ENCODE results near the gene PRRC2A. TPM values are rescaled to one million over a fixed set of nuclear protein-coding genes. Genes with fewer than 3 reads are reported as not detected.

Gene PRRC2A
- total RNA-seq = 100 to 1,000 TPM; 203 to 238 (median 226) TPM
- 1 to 10 TPM; 3.9 to 8.2 TPM for polyA plus RNA-seq
- 313 reads per million, percentile 96 among the genes with 10 or more reads in this experiment for total RNA-seq

GRCh38 chr6:31620586-31621319 is at the start of gene PRRC2A:
PRRC2A (plus strand) TSS chr6:31620715; CDS start chr6:31622790, 2,075 bp downstream.
- Mint-ChIP-seq H3K4me1 (peaks cover 21 to 53% (median 46%) of the 10 kb centered on the region in 7 donors), H3K9me3 (peaks cover 0 to 2% (median 0%) of the 10 kb centered on the region in 11 donors), H3K36me3 (peaks cover 0 to 37% (median 4%) of the 10 kb centered on the region in 5 donors), H3K27ac (peak within 1 kb of the TSS; percentile 95 to 99 (median 96)), H3K4me3 (peak within 1 kb of the TSS; percentile 87 to 97 (median 93)), H3K27me3 (no peaks in the 10 kb centered on the region)
- H3K36me3 ChIP-seq (ENCODE audit: control insufficient read depth in 2 of 3, insufficient read depth in 3 of 3, low read length in 3 of 3) = peaks cover 6 to 24% (median 6%) of the 10 kb centered on the region in 3 experiments
- no peaks in the 10 kb centered on the region for H3K27me3 ChIP-seq (ENCODE audit: control insufficient read depth in 2 of 2, insufficient read depth in 2 of 2, low read length in 2 of 2)
- H3K4me3 ChIP-seq (ENCODE audit: low read length) = peak within 1 kb of the TSS; percentile 90
- H3K4me1 ChIP-seq (ENCODE audit: control insufficient read depth in 2 of 2, insufficient read depth in 2 of 2, low read length in 2 of 2) = peaks cover 14 to 15% of the 10 kb centered on the region in 2 donors
- DNase-seq = peak in 4 of 9 donors; percentile 77 to 93 (median 88)
- H3K27ac ChIP-seq (ENCODE audit: low read depth, low read length) = peak within 1 kb of the TSS; percentile 96
- CTCF ChIA-PET = no interaction called here
- POLR2A ChIA-PET = interaction anchor here (0.6 to 66.4 kb wide), 16 partner anchors 15 to 1805 kb away, joined by 3 to 3078 read pairs (median 4); partner anchors contain the start of genes ATP6V1G2, BAG6, C6orf47 and CSNK2B
- no peaks in the 10 kb centered on the region for H3K9me3 ChIP-seq (ENCODE audit: control insufficient read depth in 2 of 3, low read length in 3 of 3)
- intact Hi-C loops (cut with micrococcal nuclease) = loop anchor here (1.0 to 5.0 kb wide), 24 partner anchors 18 to 1232 kb away; partner anchors contain the start of genes ABHD16A (in 2 of the 2), BAG6 (in 2 of the 2), NELFE (in 2 of the 2) and NFKBIL1 (in 2 of the 2)
- ATAC-seq = peak; percentile 42

- no peaks in the 10 kb centered on the region for H3K27me3 ChIP-seq (ENCODE audit: control insufficient read depth in 2 of 2, insufficient read depth in 2 of 2, low read length in 2 of 2)
- H3K27me3 Mint-ChIP-seq = peaks cover 0 to 25% (median 0%) of the 10 kb centered on the region in 5 donors
- ChIA-PET CTCF (interaction anchor here (2.8 to 18.2 kb wide), 5 partner anchors 9 to 26 kb away, joined by 22 to 687 read pairs (median 48); partner anchors contain the start of genes ATP6V1G2, LST1, LTB and NCR3), POLR2A (interaction anchor here (0.6 to 66.4 kb wide), 4 partner anchors 8 to 291 kb away, joined by 3 to 3078 read pairs (median 1540); partner anchors contain the start of genes AIF1, ATP6V1G2, DDX39B and LST1)
- H3K27ac ChIP-seq (ENCODE audit: low read depth, low read length) = peak within 1 kb of the TSS; percentile 97
- peaks cover 0 to 2% (median 0%) of the 10 kb centered on the region in 11 donors for H3K9me3 Mint-ChIP-seq
- H3K4me1 Mint-ChIP-seq = peaks cover 67 to 100% (median 96%) of the 10 kb centered on the region in 7 donors
- peak within 1 kb of the TSS; percentile 97 to 99 (median 99) for H3K27ac Mint-ChIP-seq
- ATAC-seq = peak; percentile 74
- H3K4me3 Mint-ChIP-seq = peak within 1 kb of the TSS; percentile 93 to 99 (median 98)
- H3K36me3 ChIP-seq (ENCODE audit: control insufficient read depth in 2 of 3, insufficient read depth in 3 of 3, low read length in 3 of 3) = peaks cover 0 to 3% (median 2%) of the 10 kb centered on the region in 3 experiments
- H3K9me3 ChIP-seq (ENCODE audit: control insufficient read depth in 2 of 3, low read length in 3 of 3) = no peaks in the 10 kb centered on the region
- peak within 1 kb of the TSS; percentile 69 for H3K4me3 ChIP-seq (ENCODE audit: low read length)
- peaks cover 3 to 38% (median 4%) of the 10 kb centered on the region in 5 donors for H3K36me3 Mint-ChIP-seq
- peaks cover 72% of the 10 kb centered on the region in 2 donors for H3K4me1 ChIP-seq (ENCODE audit: control insufficient read depth in 2 of 2, insufficient read depth in 2 of 2, low read length in 2 of 2)
- intact Hi-C loops (cut with micrococcal nuclease) = loop anchor here (1.0 kb wide), 5 partner anchors 8 to 25 kb away; partner anchors contain the start of genes LTB (in 1 of the 2) and NFKBIL1 (in 1 of the 2)
- DNase-seq = peak; percentile 52 to 82 (median 77)
Observed at GRCh38 chr6:31572041-31572911, 48.2 kb upstream of the PRRC2A start, which contains the start of gene LTA. LTA (plus strand) TSS chr6:31572289; CDS start chr6:31572743, 454 bp downstream.

- POLR2A ChIA-PET = interaction anchor here (0.6 to 66.4 kb wide), 4 partner anchors 9 to 1398 kb away, joined by 3 to 3078 read pairs (median 1540); partner anchors contain the start of genes AIF1, ATP6V1G2, DDX39B and LST1
- intact Hi-C loops (cut with micrococcal nuclease) = loop anchor here in 1 of 2 donors (2.0 kb wide), 1 partner anchor 15 kb away; no protein-coding TSS in a partner anchor
- Histone ChIP-seq H3K27me3 (ENCODE audit: control insufficient read depth in 2 of 2, insufficient read depth in 2 of 2, low read length in 2 of 2) (no peaks in the 10 kb centered on the region), H3K27ac (ENCODE audit: low read depth, low read length) (peak overlapping the region; percentile 97), H3K9me3 (ENCODE audit: control insufficient read depth in 2 of 3, low read length in 3 of 3) (no peaks in the 10 kb centered on the region), H3K4me3 (ENCODE audit: low read length) (peak overlapping the region; percentile 69), H3K4me1 (ENCODE audit: control insufficient read depth in 2 of 2, insufficient read depth in 2 of 2, low read length in 2 of 2) (peaks cover 69 to 70% of the 10 kb centered on the region in 2 donors), H3K36me3 (ENCODE audit: control insufficient read depth in 2 of 3, insufficient read depth in 3 of 3, low read length in 3 of 3) (peaks cover 0 to 7% (median 5%) of the 10 kb centered on the region in 3 experiments)
- CTCF ChIA-PET = interaction anchor here (1.5 to 18.2 kb wide), 5 partner anchors 12 to 81 kb away, joined by 3 to 687 read pairs (median 41); partner anchors contain the start of genes ATP6V1G2, LST1, LTB and NCR3
- H3K27ac Mint-ChIP-seq = peak overlapping the region; percentile 97 to 99 (median 99)
- H3K4me3 Mint-ChIP-seq = peak overlapping the region; percentile 93 to 99 (median 98)
- DNase-seq (no peak), ATAC-seq (no peak)
- peaks cover 0 to 39% (median 4%) of the 10 kb centered on the region in 5 donors for H3K36me3 Mint-ChIP-seq
- peaks cover 0 to 16% (median 0%) of the 10 kb centered on the region in 5 donors for H3K27me3 Mint-ChIP-seq
- no peaks in the 10 kb centered on the region for H3K9me3 Mint-ChIP-seq
- H3K4me1 Mint-ChIP-seq = peaks cover 63 to 97% (median 93%) of the 10 kb centered on the region in 7 donors
Observed at GRCh38 chr6:31573239-31574105, 47.0 kb upstream of the PRRC2A start.

GRCh38 chr6:31574106-31575061 is 46.1 kb upstream of the PRRC2A start:
- H3K36me3 ChIP-seq (ENCODE audit: control insufficient read depth in 2 of 3, insufficient read depth in 3 of 3, low read length in 3 of 3) = peaks cover 0 to 7% (median 5%) of the 10 kb centered on the region in 3 experiments
- ATAC-seq = no peak
- Mint-ChIP-seq H3K36me3 (peaks cover 0 to 45% (median 4%) of the 10 kb centered on the region in 5 donors), H3K4me3 (peak overlapping the region; percentile 39 to 99 (median 94)), H3K27ac (peak overlapping the region; percentile 97 to 99 (median 99)), H3K4me1 (peaks cover 55 to 97% (median 93%) of the 10 kb centered on the region in 7 donors), H3K27me3 (peaks cover 0 to 12% (median 0%) of the 10 kb centered on the region in 5 donors), H3K9me3 (no peaks in the 10 kb centered on the region)
- no peaks in the 10 kb centered on the region for H3K27me3 ChIP-seq (ENCODE audit: control insufficient read depth in 2 of 2, insufficient read depth in 2 of 2, low read length in 2 of 2)
- peak overlapping the region; percentile 77 for H3K4me3 ChIP-seq (ENCODE audit: low read length)
- ChIA-PET POLR2A (interaction anchor here (0.6 to 66.4 kb wide), 7 partner anchors 10 to 1770 kb away, joined by 3 to 3078 read pairs (median 4); partner anchors contain the start of genes AIF1, ATP6V1G2, BAG6 and DDX39B), CTCF (interaction anchor here (1.3 to 18.2 kb wide), 6 partner anchors 11 to 82 kb away, joined by 3 to 687 read pairs (median 23); partner anchors contain the start of genes ATP6V1G2, DDX39B, LST1 and LTB)
- peaks cover 62 to 69% of the 10 kb centered on the region in 2 donors for H3K4me1 ChIP-seq (ENCODE audit: control insufficient read depth in 2 of 2, insufficient read depth in 2 of 2, low read length in 2 of 2)
- intact Hi-C loops (cut with micrococcal nuclease) = loop anchor here in 1 of 2 donors (2.0 to 5.0 kb wide), 2 partner anchors 16 to 163 kb away; partner anchors contain the start of gene CLIC1
- peak in 1 of 9 donors; percentile 53 for DNase-seq
- no peaks in the 10 kb centered on the region for H3K9me3 ChIP-seq (ENCODE audit: control insufficient read depth in 2 of 3, low read length in 3 of 3)
- H3K27ac ChIP-seq (ENCODE audit: low read depth, low read length) = peak overlapping the region; percentile 97

All from naive thymus-derived CD4-positive, alpha-beta T cell (primary cell).